ENCODE data around the gene STK17A.

Gene STK17A

GRCh38 chr7:43583424-43584194, 701 bp downstream of the STK17A start:
- TF ChIP-seq FOXP2 (optimal IDR thresholded peaks at IDR 0.05; ENCODE audit: borderline replicate concordance, extremely low read depth, extremely low read length, insufficient read depth) (peak; percentile 4), SIN3A (IDR thresholded peaks at IDR 0.05; ENCODE audit: borderline replicate concordance, insufficient read depth, low read length) (no peak)

- no peak for TF ChIP-seq TAF1 (IDR thresholded peaks at IDR 0.05; ENCODE audit: borderline replicate concordance, insufficient read depth, low read length)
- no peak for TF ChIP-seq REST (IDR thresholded peaks at IDR 0.05; ENCODE audit: insufficient read depth in 1 of 2, low read depth in 2 of 2, low read length in 2 of 2)
- TF ChIP-seq FOXP2 (optimal IDR thresholded peaks at IDR 0.05; ENCODE audit: borderline replicate concordance, extremely low read depth, extremely low read length, insufficient read depth) = no peak
- no peak for TF ChIP-seq SIN3A (IDR thresholded peaks at IDR 0.05; ENCODE audit: borderline replicate concordance, insufficient read depth, low read length)
- TF ChIP-seq POLR2AphosphoS5 (IDR thresholded peaks at IDR 0.05; ENCODE audit: low read depth, low read length) = no peak
These were observed 1.3 kb downstream of the STK17A start for GRCh38 chr7:43584195-43584586.

GRCh38 chr7:43585562-43585961, 2.7 kb downstream of the STK17A start:
- no peak for TF ChIP-seq FOXP2 (optimal IDR thresholded peaks at IDR 0.05; ENCODE audit: borderline replicate concordance, extremely low read depth, extremely low read length, insufficient read depth)
- no peak for TF ChIP-seq POLR2AphosphoS5 (IDR thresholded peaks at IDR 0.05; ENCODE audit: low read depth, low read length)
- no peak for TF ChIP-seq SIN3A (IDR thresholded peaks at IDR 0.05; ENCODE audit: borderline replicate concordance, insufficient read depth, low read length)
- no peak for TF ChIP-seq REST (IDR thresholded peaks at IDR 0.05; ENCODE audit: insufficient read depth in 1 of 2, low read depth in 2 of 2, low read length in 2 of 2)
- TF ChIP-seq TAF1 (IDR thresholded peaks at IDR 0.05; ENCODE audit: borderline replicate concordance, insufficient read depth, low read length) = no peak

- TF ChIP-seq TAF1 (IDR thresholded peaks at IDR 0.05; ENCODE audit: borderline replicate concordance, insufficient read depth, low read length) (no peak), FOXP2 (optimal IDR thresholded peaks at IDR 0.05; ENCODE audit: borderline replicate concordance, extremely low read depth, extremely low read length, insufficient read depth) (no peak), SIN3A (IDR thresholded peaks at IDR 0.05; ENCODE audit: borderline replicate concordance, insufficient read depth, low read length) (no peak), POLR2AphosphoS5 (IDR thresholded peaks at IDR 0.05; ENCODE audit: low read depth, low read length) (no peak), REST (IDR thresholded peaks at IDR 0.05; ENCODE audit: insufficient read depth in 1 of 2, low read depth in 2 of 2, low read length in 2 of 2) (no peak)
These were observed 3.5 kb downstream of the STK17A start for GRCh38 chr7:43586251-43586900.

GRCh38 chr7:43588477-43589132, 5.7 kb downstream of the STK17A start:
- TF ChIP-seq TAF1 (IDR thresholded peaks at IDR 0.05; ENCODE audit: borderline replicate concordance, insufficient read depth, low read length) (no peak), FOXP2 (optimal IDR thresholded peaks at IDR 0.05; ENCODE audit: borderline replicate concordance, extremely low read depth, extremely low read length, insufficient read depth) (no peak), REST (IDR thresholded peaks at IDR 0.05; ENCODE audit: insufficient read depth in 1 of 2, low read depth in 2 of 2, low read length in 2 of 2) (no peak), POLR2AphosphoS5 (IDR thresholded peaks at IDR 0.05; ENCODE audit: low read depth, low read length) (no peak), SIN3A (IDR thresholded peaks at IDR 0.05; ENCODE audit: borderline replicate concordance, insufficient read depth, low read length) (no peak)
